H9 (cell line): ENCODE results near the gene DIS3L2. TPM values are rescaled to one million over a fixed set of nuclear protein-coding genes. Genes with fewer than 3 reads are reported as not detected.

Experiments
- DNase-seq: peaks from one replicate; pipeline ENCODE4 v3.0.0-alpha.2; 2017
- H2AFZ ChIP-seq: one replicate; pipeline ENCODE4 v1.6.1; 2013; ENCODE audit warnings: mild to moderate bottlenecking, low read length, control low read depth, moderate library complexity
- H2AK5ac ChIP-seq: 2 replicates; pipeline ENCODE4 v1.6.1; 2013; ENCODE audit warnings: low read length, control low read depth, mixed read lengths; ENCODE audit not compliant: insufficient read length
- H2BK120ac ChIP-seq: one replicate; pipeline ENCODE4 v1.6.1; 2013; ENCODE audit warnings: low read depth, mild to moderate bottlenecking, low read length, control low read depth, inconsistent platforms; ENCODE audit not compliant: poor library complexity, severe bottlenecking
- H2BK12ac ChIP-seq: 2 replicates; pipeline ENCODE4 v1.6.1; 2013; ENCODE audit warnings: low read length, control low read depth, mixed read lengths, low read depth; ENCODE audit not compliant: insufficient read length
- H2BK15ac ChIP-seq: 2 replicates; pipeline ENCODE4 v1.6.1; 2013; ENCODE audit warnings: low read depth, low read length, control low read depth
- H2BK20ac ChIP-seq: one replicate; pipeline ENCODE4 v1.6.1; 2013; ENCODE audit warnings: low read depth, mild to moderate bottlenecking, low read length, control low read depth, inconsistent platforms; ENCODE audit not compliant: poor library complexity, severe bottlenecking
- H2BK5ac ChIP-seq: 2 replicates; pipeline ENCODE4 v1.6.1; 2013; ENCODE audit warnings: low read length, control low read depth, mixed read lengths; ENCODE audit not compliant: insufficient read length
- H3K14ac ChIP-seq: 2 replicates; pipeline ENCODE4 v1.6.1; 2013; ENCODE audit warnings: low read length, control low read depth; ENCODE audit not compliant: insufficient read depth
- H3K18ac ChIP-seq: 2 replicates; pipeline ENCODE4 v1.6.1; 2013; ENCODE audit warnings: low read depth, mild to moderate bottlenecking, mixed read lengths, low read length, control low read depth; ENCODE audit not compliant: insufficient read length
- H3K23ac ChIP-seq: 2 replicates; pipeline ENCODE4 v1.6.1; 2013; ENCODE audit warnings: low read length, control low read depth, mixed read lengths, low read depth; ENCODE audit not compliant: insufficient read length
- H3K23me2 ChIP-seq: 2 replicates; pipeline ENCODE4 v1.6.1; 2013; ENCODE audit warnings: low read depth, mild to moderate bottlenecking, mixed read lengths, low read length, control low read depth; ENCODE audit not compliant: insufficient read length, poor library complexity, severe bottlenecking
- H3K27ac ChIP-seq: 2 replicates; pipeline ENCODE4 v1.5.1; 2013; ENCODE audit warnings: low read length, control low read depth, mixed read lengths, low read depth; ENCODE audit not compliant: insufficient read length
- H3K27me3 ChIP-seq: 2 replicates; pipeline ENCODE4 v1.6.1; 2013; ENCODE audit warnings: low read length, control low read depth, inconsistent platforms; ENCODE audit not compliant: insufficient read depth
- H3K4ac ChIP-seq: 2 replicates; pipeline ENCODE4 v1.6.1; 2013; ENCODE audit warnings: low read depth, mild to moderate bottlenecking, control low read depth, inconsistent platforms, low read length, moderate library complexity
- H3K4me1 ChIP-seq: 2 replicates; pipeline ENCODE4 v1.6.1; 2013; ENCODE audit warnings: low read length, control low read depth, inconsistent platforms; ENCODE audit not compliant: insufficient read depth
- H3K4me2 ChIP-seq: 2 replicates; pipeline ENCODE4 v1.6.1; 2013; ENCODE audit warnings: low read length, control low read depth, mixed read lengths; ENCODE audit not compliant: insufficient read length, insufficient read depth
- H3K56ac ChIP-seq: 2 replicates; pipeline ENCODE4 v1.6.1; 2013; ENCODE audit warnings: low read depth, mild to moderate bottlenecking, mixed read lengths, low read length, control low read depth; ENCODE audit not compliant: insufficient read length
- H3K79me1 ChIP-seq: 2 replicates; pipeline ENCODE4 v1.6.1; 2013; ENCODE audit warnings: low read depth, mild to moderate bottlenecking, moderate library complexity, low read length, control low read depth, inconsistent platforms; ENCODE audit not compliant: insufficient read depth, poor library complexity, severe bottlenecking
- H3K79me2 ChIP-seq: 2 replicates; pipeline ENCODE4 v1.6.1; 2013; ENCODE audit warnings: low read length, control low read depth, inconsistent platforms; ENCODE audit not compliant: insufficient read depth
- H3K9ac ChIP-seq: 2 replicates; pipeline ENCODE4 v1.6.1; 2013; ENCODE audit warnings: low read length, control low read depth, mixed read lengths; ENCODE audit not compliant: insufficient read length; ENCODE audit errors: extremely low read depth
- H3K9me3 ChIP-seq: one replicate; pipeline ENCODE4 v1.6.1; 2013; ENCODE audit warnings: low read depth, low read length, inconsistent platforms; ENCODE audit not compliant: control insufficient read depth
- H3T11ph ChIP-seq: one replicate; pipeline ENCODE4 v1.6.1; 2013; ENCODE audit warnings: mild to moderate bottlenecking, low read length, control low read depth, inconsistent platforms
- H4K20me1 ChIP-seq: one replicate; pipeline ENCODE4 v1.6.1; 2013; ENCODE audit not compliant: control insufficient read depth, insufficient read length, insufficient read depth
- H4K5ac ChIP-seq: 2 replicates; pipeline ENCODE4 v1.6.1; 2013; ENCODE audit warnings: low read depth, mild to moderate bottlenecking, mixed read lengths, low read length, control low read depth; ENCODE audit not compliant: insufficient read length
- H4K8ac ChIP-seq: replicated peaks from 2 replicates; pipeline ENCODE4 v1.6.1; 2013; ENCODE audit warnings: low read length, control low read depth, mixed read lengths, low read depth; ENCODE audit not compliant: insufficient read length
- H4K91ac ChIP-seq: 2 replicates; pipeline ENCODE4 v1.6.1; 2013; ENCODE audit warnings: low read depth, mild to moderate bottlenecking, moderate library complexity, mixed read lengths, low read length, control low read depth; ENCODE audit not compliant: insufficient read length
- H3K27ac Mint-ChIP-seq, 3 experiments: 2 replicates in 2 of 3; 3 replicates in 1 of 3; pipeline ENCODE4 v1.8.0; 2020 to 2021; ENCODE audit warnings: mixed read lengths in 3 of 3, mild to moderate bottlenecking in 1 of 3, moderate library complexity in 1 of 3
- H3K27me3 Mint-ChIP-seq: 2 replicates; pipeline ENCODE4 v1.8.0; 2021; ENCODE audit warnings: low read depth, mild to moderate bottlenecking, moderate library complexity, mixed read lengths
- H3K36me3 Mint-ChIP-seq, 3 experiments: 2 replicates in 2 of 3; 3 replicates in 1 of 3; pipeline ENCODE4 v1.8.0; 2020 to 2021; ENCODE audit warnings: low read depth in 3 of 3, mixed read lengths in 3 of 3; ENCODE audit not compliant: insufficient read depth in 1 of 3
- H3K4me1 Mint-ChIP-seq, 2 experiments: 2 replicates each; pipeline ENCODE4 v1.8.0; 2020; ENCODE audit warnings: mixed read lengths in 2 of 2
- H3K4me3 Mint-ChIP-seq, 2 experiments: 2 replicates in 1 of 2; 3 replicates in 1 of 2; pipeline ENCODE4 v1.8.0; 2020 to 2021; ENCODE audit warnings: mild to moderate bottlenecking in 2 of 2, mixed read lengths in 2 of 2, moderate library complexity in 1 of 2
- H3K9me3 Mint-ChIP-seq, 2 experiments: 2 replicates in 1 of 2; 3 replicates in 1 of 2; pipeline ENCODE4 v1.8.0; 2020; ENCODE audit warnings: mild to moderate bottlenecking in 2 of 2, mixed read lengths in 2 of 2, moderate library complexity in 1 of 2
- CTCF ChIP-seq: fragments of 200-600 bp; sonication (generic); conservative IDR thresholded peaks from 3 replicates; pipeline ENCODE4 v1.8.0; 2021; ENCODE audit warnings: antibody characterized with exemption, mild to moderate bottlenecking
- whole genome bisulfite sequencing: extraction: QIAGEN DNeasy Blood & Tissue Kit; methylation state at CpG from one replicate; pipeline ENCODE4 v1.1.7; 2013; ENCODE audit warnings: missing lambda C conversion rate, low lambda C conversion rate, mixed read lengths; ENCODE audit not compliant: insufficient read length; ENCODE audit errors: extremely low coverage; 5-methylcytosine and 5-hydroxymethylcytosine counted together
- total RNA-seq: library from RNA; stranded (reverse); gene quantifications from 2 replicates; pipeline ENCODE4 v1.2.1, GENCODE V29; 2021

The DIS3L2 gene
- total RNA-seq, 1 experiment from 2014 or later, result 28.1 TPM

GRCh38 chr2:232085164-232085563 is 123.7 kb downstream of the DIS3L2 start:
- Histone ChIP-seq H3K18ac (no peak overlapping the region), H3K14ac (no peak overlapping the region), H3K27ac (no peak overlapping the region), H2AFZ (no peak overlapping the region), H3K27me3 (no peaks in the 10 kb centered on the region), H3K79me1 (no peaks in the 10 kb centered on the region), H2BK120ac (no peak overlapping the region), H3K9ac (no peak overlapping the region), H3K56ac (no peak overlapping the region), H3K9me3 (no peaks in the 10 kb centered on the region), H3K4ac (no peak overlapping the region), H3K23ac (no peak overlapping the region), H2BK15ac (no peak overlapping the region), H3K79me2 (no peaks in the 10 kb centered on the region), H3T11ph (no peak overlapping the region), H4K8ac (no peak overlapping the region), H3K4me1 (no peaks in the 10 kb centered on the region), H4K20me1 (no peaks in the 10 kb centered on the region), H4K91ac (no peak overlapping the region), H3K4me2 (no peak overlapping the region), H4K5ac (no peak overlapping the region), H2BK12ac (no peak overlapping the region), H2BK5ac (no peak overlapping the region), H2AK5ac (no peak overlapping the region), H3K23me2 (no peaks in the 10 kb centered on the region), H2BK20ac (no peak overlapping the region)
- no peak for TF ChIP-seq CTCF
- Mint-ChIP-seq H3K4me3 (no peak overlapping the region), H3K27ac (no peak overlapping the region), H3K36me3 (peaks cover 4 to 24% (median 12%) of the 10 kb centered on the region in 3 experiments), H3K27me3 (no peaks in the 10 kb centered on the region), H3K4me1 (peaks cover 8% of the 10 kb centered on the region in 2 experiments; a peak in 3 of 4 replicates), H3K9me3 (peaks cover 7 to 19% of the 10 kb centered on the region in 2 experiments; a peak in 4 of 5 replicates)
- no peak for DNase-seq
- 100% methylated on average over 1 of the region's 5 CpGs for WGBS
